ENCODE results near the gene TSPAN6. TPM values are rescaled to one million over a fixed set of nuclear protein-coding genes. Genes with fewer than 3 reads are reported as not detected.

Gene TSPAN6
- total and polyA plus RNA-seq, 10 of the 15 experiments (the other 5 are each of a cell fraction or from before 2014, with no cell fraction given): 0.04 to 0.23 (median 0.08) TPM; not detected in 5

- FAIRE-seq: no peak
- RAD21 ChIA-PET (ENCODE audit: unreplicated experiment): no interaction called here
- WGBS (ENCODE audit: insufficient coverage, insufficient replicate concordance, low lambda C conversion rate, missing lambda C conversion rate): 26% methylated on average over 5 of the region's 5 CpGs
Observed at GRCh38 chrX:100677611-100678181, 41.1 kb upstream of the TSPAN6 start.

GRCh38 chrX:100674705-100675104 lies 38.1 kb upstream of the TSPAN6 start:
- no peak overlapping the region for H3K4me3 ChIP-seq
- no peaks in the 10 kb centered on the region for H3K79me2 ChIP-seq (ENCODE audit: control insufficient read depth, insufficient read depth, low read length)
- ChIA-PET POLR2A (no interaction called here), SMC1A (ENCODE audit: uncharacterized antibody, unreplicated experiment) (interaction anchor here (1.4 to 1.6 kb wide), 2 partner anchors 12 to 13 kb away, joined by 3 to 5 read pairs; no protein-coding TSS in a partner anchor), RAD21 (ENCODE audit: unreplicated experiment) (interaction anchor here (1.2 kb wide), 1 partner anchor 94 kb away, joined by 5 read pairs; no protein-coding TSS in a partner anchor), CTCF (interaction anchor here (1.0 to 7.7 kb wide), 5 partner anchors 11 to 92 kb away, joined by 3 to 86 read pairs (median 4); no protein-coding TSS in a partner anchor)
- H3K36me3 ChIP-seq (ENCODE audit: control insufficient read depth in 2 of 2, insufficient read depth in 2 of 2, low read length in 1 of 2): no peaks in the 10 kb centered on the region
- H3K4me1 ChIP-seq (ENCODE audit: control insufficient read depth, insufficient read depth, low read length): no peaks in the 10 kb centered on the region
- no peak overlapping the region for H3K4me2 ChIP-seq (ENCODE audit: control insufficient read depth, insufficient read depth)
- ATAC-seq: peak; percentile 34
- no TSS peak for BruUV-seq (replicated peaks)
- no peak for DNase-seq (ENCODE audit: low read depth, low spot score)
- no peak overlapping the region for H2AFZ ChIP-seq (ENCODE audit: control insufficient read depth, low read depth, low read length)
- WGBS (ENCODE audit: insufficient coverage, insufficient replicate concordance, low lambda C conversion rate, missing lambda C conversion rate): 3% methylated on average over 2 of the region's 2 CpGs
- no peaks in the 10 kb centered on the region for H4K20me1 ChIP-seq (ENCODE audit: control insufficient read depth, insufficient read depth)
- H3K27ac ChIP-seq (ENCODE audit: control insufficient read depth, insufficient read depth): no peak overlapping the region
- TF ChIP-seq ZNF687 (IDR thresholded peaks at IDR 0.05): no peak
- TF ChIP-seq SPI1 (IDR thresholded peaks at IDR 0.05; ENCODE audit: borderline replicate concordance, insufficient read depth, low read depth, low read length): peak; percentile 66; the same call in 1 of the 2 replicates
- H3K9ac ChIP-seq (ENCODE audit: control insufficient read depth, insufficient read depth, low read length): no peak overlapping the region
- in situ Hi-C loops (cut with MboI): no loop called here
- no peak for FAIRE-seq
- intact Hi-C loops (cut with micrococcal nuclease; ENCODE audit: unreplicated experiment): no loop called here
- no peaks in the 10 kb centered on the region for H3K9me3 ChIP-seq (replicated peaks; ENCODE audit: control insufficient read depth, insufficient read depth, low read length)
- H3K27me3 ChIP-seq (replicated peaks in 1 of 2; ENCODE audit: control insufficient read depth in 2 of 2, insufficient read depth in 2 of 2, low read length in 1 of 2): no peaks in the 10 kb centered on the region

More at GRCh38 chrX:100677611-100678181, 41.1 kb upstream of the TSPAN6 start:
- ChIA-PET POLR2A (no interaction called here), CTCF (interaction anchor here (1.1 to 1.2 kb wide), 2 partner anchors 11 to 90 kb away, joined by 3 to 4 read pairs; no protein-coding TSS in a partner anchor), SMC1A (ENCODE audit: uncharacterized antibody, unreplicated experiment) (no interaction called here)
- no peaks in the 10 kb centered on the region for H3K27me3 ChIP-seq (replicated peaks in 1 of 2; ENCODE audit: control insufficient read depth in 2 of 2, insufficient read depth in 2 of 2, low read length in 1 of 2)
- TF ChIP-seq ZSCAN29 (IDR thresholded peaks at IDR 0.05) (no peak), TCF7 (IDR thresholded peaks at IDR 0.05; ENCODE audit: borderline replicate concordance) (no peak), IRF4 (IDR thresholded peaks at IDR 0.05; ENCODE audit: low read depth, low read length) (no peak), KDM1A (IDR thresholded peaks at IDR 0.05; ENCODE audit: borderline replicate concordance) (no peak), SUZ12 (IDR thresholded peaks at IDR 0.05; ENCODE audit: unreplicated experiment) (no peak), HDAC2 (IDR thresholded peaks at IDR 0.05) (no peak)
- in situ Hi-C loops (cut with MboI): no loop called here
- no peak overlapping the region for H3K4me2 ChIP-seq (ENCODE audit: control insufficient read depth, insufficient read depth)
- no peaks in the 10 kb centered on the region for H3K9me3 ChIP-seq (replicated peaks; ENCODE audit: control insufficient read depth, insufficient read depth, low read length)
- H2AFZ ChIP-seq (ENCODE audit: control insufficient read depth, low read depth, low read length): no peak overlapping the region
- no peaks in the 10 kb centered on the region for H3K4me1 ChIP-seq (ENCODE audit: control insufficient read depth, insufficient read depth, low read length)
- intact Hi-C loops (cut with micrococcal nuclease; ENCODE audit: unreplicated experiment): no loop called here
- no peaks in the 10 kb centered on the region for H3K79me2 ChIP-seq (ENCODE audit: control insufficient read depth, insufficient read depth, low read length)
- no peaks in the 10 kb centered on the region for H4K20me1 ChIP-seq (ENCODE audit: control insufficient read depth, insufficient read depth)
- no TSS peak for BruUV-seq (replicated peaks)
- ATAC-seq: no peak
- H3K4me3 ChIP-seq: no peak overlapping the region
- H3K36me3 ChIP-seq (ENCODE audit: control insufficient read depth in 2 of 2, insufficient read depth in 2 of 2, low read length in 1 of 2): no peaks in the 10 kb centered on the region
- H3K27ac ChIP-seq (ENCODE audit: control insufficient read depth, insufficient read depth): no peak overlapping the region
- no peak overlapping the region for H3K9ac ChIP-seq (ENCODE audit: control insufficient read depth, insufficient read depth, low read length)
- no peak for DNase-seq (ENCODE audit: low read depth, low spot score)
